Cardiac muscle cell (in vitro differentiated cells and primary cell): ENCODE results near the gene SLC33A1. TPM values are rescaled to one million over a fixed set of nuclear protein-coding genes. Genes with fewer than 3 reads are reported as not detected.
A peak's percentile ranks its signal among the peaks of the same experiment; 100 is the strongest.

ENCODE experiments used
- DNase-seq, 2 donors: peaks; one replicate each; pipeline versions ENCODE4 v3.0.0 to v3.0.0-alpha.2; 2010 to 2017; ENCODE audit warnings: low read depth in 1 of 2, low spot score in 1 of 2
- H3K27ac ChIP-seq: fragments of 200-600 bp; sonication (generic); 2 replicates; pipeline ENCODE4 v1.5.1; 2016
- H3K27me3 ChIP-seq: fragments of 200-600 bp; sonication (generic); 2 replicates; pipeline ENCODE4 v1.6.0; 2016; ENCODE audit warnings: control low read depth
- H3K36me3 ChIP-seq: fragments of 200-600 bp; sonication (generic); 2 replicates; pipeline ENCODE4 v1.5.1; 2016; ENCODE audit warnings: control low read depth
- H3K4me1 ChIP-seq: fragments of 200-600 bp; sonication (generic); 2 replicates; pipeline ENCODE4 v1.8.1; 2017; ENCODE audit warnings: low read depth, mild to moderate bottlenecking, mixed run types
- H3K4me3 ChIP-seq: fragments of 200-600 bp; sonication (generic); 2 replicates; pipeline ENCODE4 v1.5.1; 2016; ENCODE audit warnings: mild to moderate bottlenecking
- H3K9me3 ChIP-seq: fragments of 200-600 bp; sonication (generic); 2 replicates; pipeline ENCODE4 v1.5.1; 2017; ENCODE audit warnings: low read depth, mild to moderate bottlenecking, control low read depth
- polyA plus RNA-seq: library from polyadenylated mRNA; unstranded; fragments of >200 nt; fragmentation: Nextera tagmentation; extraction: Ambion mirVana; gene quantifications from 2 replicates; pipeline ENCODE4 v1.2.1, GENCODE V29; 2016
- total RNA-seq: library from RNA; depleted of rRNA; stranded (reverse); fragments of >200 nt; gene quantifications from 2 replicates; pipeline ENCODE4 v1.2.3, GENCODE V29; 2016
- TF ChIP-seq, protein P1 (sequence below): IDR thresholded peaks from 2 replicates; pipeline ENCODE4 v1.5.1; 2012; ENCODE audit warnings: low read depth, mild to moderate bottlenecking, low read length

SLC33A1 gene
- total and polyA plus RNA-seq, 2 experiments from 2014 or later = 7.9 to 23.9 TPM

DNA sequence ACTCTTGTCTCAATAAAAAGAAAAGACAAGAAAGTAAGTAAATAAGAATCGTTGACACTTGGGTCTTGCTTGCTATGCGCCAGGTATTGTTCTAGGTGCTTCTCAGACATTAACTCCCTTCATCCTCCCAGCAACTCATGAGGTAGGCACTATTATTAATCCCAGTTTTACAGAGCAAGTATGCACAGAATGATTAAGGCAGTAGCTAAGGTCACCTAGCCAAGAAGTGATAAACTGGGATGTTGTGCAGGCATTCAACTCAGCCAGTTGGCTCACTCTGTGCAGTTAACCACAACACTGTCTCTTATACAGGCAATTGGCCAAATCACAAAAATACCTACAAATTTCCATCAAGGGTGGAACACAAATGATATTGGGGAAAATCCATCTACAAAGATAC is 46.4 kb downstream of the SLC33A1 start:
- TF ChIP-seq, protein P1, sequence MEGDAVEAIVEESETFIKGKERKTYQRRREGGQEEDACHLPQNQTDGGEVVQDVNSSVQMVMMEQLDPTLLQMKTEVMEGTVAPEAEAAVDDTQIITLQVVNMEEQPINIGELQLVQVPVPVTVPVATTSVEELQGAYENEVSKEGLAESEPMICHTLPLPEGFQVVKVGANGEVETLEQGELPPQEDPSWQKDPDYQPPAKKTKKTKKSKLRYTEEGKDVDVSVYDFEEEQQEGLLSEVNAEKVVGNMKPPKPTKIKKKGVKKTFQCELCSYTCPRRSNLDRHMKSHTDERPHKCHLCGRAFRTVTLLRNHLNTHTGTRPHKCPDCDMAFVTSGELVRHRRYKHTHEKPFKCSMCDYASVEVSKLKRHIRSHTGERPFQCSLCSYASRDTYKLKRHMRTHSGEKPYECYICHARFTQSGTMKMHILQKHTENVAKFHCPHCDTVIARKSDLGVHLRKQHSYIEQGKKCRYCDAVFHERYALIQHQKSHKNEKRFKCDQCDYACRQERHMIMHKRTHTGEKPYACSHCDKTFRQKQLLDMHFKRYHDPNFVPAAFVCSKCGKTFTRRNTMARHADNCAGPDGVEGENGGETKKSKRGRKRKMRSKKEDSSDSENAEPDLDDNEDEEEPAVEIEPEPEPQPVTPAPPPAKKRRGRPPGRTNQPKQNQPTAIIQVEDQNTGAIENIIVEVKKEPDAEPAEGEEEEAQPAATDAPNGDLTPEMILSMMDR = no peak
- Histone ChIP-seq H3K4me3 (no peak overlapping the region), H3K9me3 (no peaks in the 10 kb centered on the region), H3K36me3 (no peaks in the 10 kb centered on the region), H3K27ac (no peak overlapping the region), H3K27me3 (no peaks in the 10 kb centered on the region), H3K4me1 (no peaks in the 10 kb centered on the region)
- DNase-seq = no peak

DNA sequence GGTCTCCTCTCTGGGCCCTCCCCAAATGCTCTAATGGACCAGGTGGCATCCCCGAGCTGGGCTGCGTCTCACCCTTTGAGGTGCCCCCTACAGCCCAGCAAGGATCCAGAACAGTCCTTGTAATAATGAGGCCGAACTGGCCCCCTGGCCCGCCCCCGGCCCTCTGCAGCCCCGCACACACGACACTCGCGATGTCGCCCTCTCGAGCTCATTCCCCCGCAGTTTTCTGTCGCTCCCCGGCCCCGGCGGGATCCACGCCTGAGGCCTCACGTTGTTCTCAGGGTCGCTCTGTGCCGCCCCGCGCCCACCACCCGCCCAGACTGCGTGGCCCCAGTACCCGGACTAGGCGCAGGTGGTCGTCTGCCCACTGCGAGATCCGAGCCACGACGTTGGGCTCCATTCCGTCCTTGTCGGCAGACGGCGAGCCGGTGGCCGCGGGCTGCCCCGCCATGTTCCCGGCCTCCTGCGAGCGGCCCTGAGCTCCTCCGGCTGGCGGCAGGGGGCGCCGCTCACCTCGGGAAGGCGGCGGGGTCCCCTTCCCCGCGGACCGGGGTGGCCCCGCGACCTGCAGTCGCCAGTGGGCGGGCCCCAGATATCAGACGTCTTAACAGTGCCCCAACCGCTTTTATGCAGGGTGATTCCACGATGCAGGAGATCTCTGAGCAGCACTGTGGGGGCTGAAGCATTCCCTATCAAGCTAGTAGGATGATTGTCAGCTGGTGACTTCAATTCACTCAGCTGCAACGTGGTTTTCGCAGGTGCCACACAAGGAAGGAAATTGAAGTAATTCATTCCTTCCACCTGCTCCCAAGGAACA is 48.2 kb downstream of the SLC33A1 start, which contains the start of gene C3orf33:
Gene C3orf33 (minus strand): TSS at position 477 of the 817 bp plus-strand sequence. CDS start 26 bp downstream, at position 451.
- no peaks in the 10 kb centered on the region for H3K9me3 ChIP-seq
- no peaks in the 10 kb centered on the region for H3K27me3 ChIP-seq
- TF ChIP-seq, protein P1 = peak; percentile 84
- peak within 1 kb of the TSS; percentile 72 for H3K4me3 ChIP-seq
- H3K36me3 ChIP-seq = peaks cover 5% of the 10 kb centered on the region
- H3K27ac ChIP-seq = peak within 1 kb of the TSS; percentile 73
- DNase-seq = peak; percentile 66 to 81
- H3K4me1 ChIP-seq = no peaks in the 10 kb centered on the region

DNA sequence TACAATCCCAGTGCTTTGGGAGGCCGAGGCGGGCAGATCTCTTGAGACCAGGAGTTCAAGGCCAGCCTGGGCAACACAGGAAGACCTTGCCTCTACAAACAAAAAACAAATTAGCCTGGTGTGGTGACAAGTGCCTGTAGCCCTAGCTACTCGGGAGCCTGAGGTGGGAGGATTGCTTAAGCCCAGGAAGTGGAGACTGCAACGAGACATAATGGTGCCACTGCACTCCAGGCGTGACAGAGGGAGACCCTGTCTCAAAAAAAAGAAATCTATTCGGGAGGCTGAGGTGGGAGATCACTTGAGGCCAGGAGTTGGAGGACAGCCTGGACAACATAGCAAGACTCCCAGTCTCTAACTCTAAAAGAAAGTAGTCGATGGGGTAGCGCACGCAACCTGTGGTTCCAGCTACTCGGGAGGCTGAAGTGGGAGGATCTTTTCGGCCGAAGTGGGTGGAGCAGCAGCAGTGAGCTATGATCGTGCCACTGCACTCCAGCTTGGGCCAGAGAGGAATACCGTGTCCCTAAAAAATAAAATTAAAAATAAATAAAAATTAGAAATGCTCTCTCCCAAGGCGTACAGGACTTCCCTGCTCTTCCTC is 48.9 kb downstream of the SLC33A1 start:
- H3K9me3 ChIP-seq = no peaks in the 10 kb centered on the region
- peak overlapping the region; percentile 72 for H3K4me3 ChIP-seq
- peaks cover 5% of the 10 kb centered on the region for H3K36me3 ChIP-seq
- no peak overlapping the region for H3K27ac ChIP-seq
- H3K27me3 ChIP-seq = no peaks in the 10 kb centered on the region
- DNase-seq = peak in 1 of 2 donors; percentile 28
- no peaks in the 10 kb centered on the region for H3K4me1 ChIP-seq
- TF ChIP-seq, protein P1 = no peak

DNA sequence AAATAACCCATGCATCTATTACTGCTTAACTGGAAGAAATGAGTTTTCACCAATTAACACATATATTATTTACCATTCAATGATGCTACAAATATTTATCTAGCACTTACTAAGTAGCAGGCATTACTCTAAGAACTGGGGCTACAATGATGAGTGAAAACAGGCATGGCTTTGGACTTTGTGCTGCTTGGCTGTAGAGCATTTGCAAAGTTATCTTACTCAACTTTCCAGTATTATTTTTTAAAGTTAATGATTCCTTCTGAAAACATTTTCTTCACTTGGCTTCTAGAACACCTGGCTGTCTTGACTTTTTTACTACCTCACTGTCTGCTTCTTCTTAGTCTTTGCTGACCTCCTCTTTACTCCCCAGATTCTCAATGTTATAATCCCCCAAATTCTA is 49.9 kb downstream of the SLC33A1 start:
- TF ChIP-seq, protein P1 = no peak
- Histone ChIP-seq H3K27me3 (no peaks in the 10 kb centered on the region), H3K36me3 (peaks cover 5% of the 10 kb centered on the region), H3K9me3 (no peaks in the 10 kb centered on the region), H3K27ac (no peak overlapping the region), H3K4me3 (no peak overlapping the region), H3K4me1 (no peaks in the 10 kb centered on the region)
- DNase-seq = no peak

DNA sequence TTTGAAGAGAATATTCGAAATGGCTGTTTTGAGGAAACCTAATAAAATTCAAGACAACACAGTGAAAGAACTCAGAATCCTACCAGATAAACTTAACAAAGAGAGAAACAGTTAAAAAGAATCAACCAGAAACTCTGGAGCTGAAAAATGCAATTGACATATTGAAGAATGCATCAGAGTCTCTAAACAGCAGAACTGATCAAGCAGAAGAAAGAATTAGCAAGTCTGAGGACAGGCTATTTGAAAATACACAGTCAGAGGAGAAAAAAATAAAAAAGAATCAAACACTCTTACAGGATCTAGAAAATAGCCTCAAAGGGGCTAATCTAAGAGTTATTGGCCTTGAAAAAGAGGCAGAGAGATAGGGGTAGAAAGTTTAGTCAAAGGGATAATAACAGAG is 61.7 kb downstream of the SLC33A1 start:
- Histone ChIP-seq H3K4me3 (no peak overlapping the region), H3K36me3 (no peaks in the 10 kb centered on the region), H3K4me1 (no peaks in the 10 kb centered on the region), H3K27ac (no peak overlapping the region), H3K9me3 (no peaks in the 10 kb centered on the region), H3K27me3 (no peaks in the 10 kb centered on the region)
- no peak for DNase-seq
- TF ChIP-seq, protein P1 = no peak
